H1 (cell line): Measurements from ENCODE around the gene MYCBPAP.

ENCODE experiments used
- MAFK ChIP-seq: IDR thresholded peaks from 2 replicates; pipeline ENCODE4 v1.6.1; 2012; ENCODE audit warnings: low read depth, mild to moderate bottlenecking, improper control_type of control experiment, low read length
- PHF8 ChIP-seq: fragments of 200-600 bp; sonication (generic); conservative IDR thresholded peaks from 2 replicates; pipeline ENCODE4 v1.7.1; 2012; ENCODE audit warnings: low read depth, mild to moderate bottlenecking, inconsistent platforms, low read length, moderate library complexity
- TF ChIP-seq, protein P1 (sequence below), 3 experiments: IDR thresholded peaks; 1 replicate in 2 of 3; 2 replicates in 1 of 3; pipeline versions ENCODE4 v1.5.1 to v1.6.1; 2011; ENCODE audit warnings: low read length in 3 of 3, mild to moderate bottlenecking in 3 of 3, inconsistent platforms in 2 of 3, low read depth in 1 of 3, moderate library complexity in 1 of 3; ENCODE audit not compliant: insufficient read depth in 1 of 3; ENCODE audit errors: control extremely low read depth in 1 of 3

DNA sequence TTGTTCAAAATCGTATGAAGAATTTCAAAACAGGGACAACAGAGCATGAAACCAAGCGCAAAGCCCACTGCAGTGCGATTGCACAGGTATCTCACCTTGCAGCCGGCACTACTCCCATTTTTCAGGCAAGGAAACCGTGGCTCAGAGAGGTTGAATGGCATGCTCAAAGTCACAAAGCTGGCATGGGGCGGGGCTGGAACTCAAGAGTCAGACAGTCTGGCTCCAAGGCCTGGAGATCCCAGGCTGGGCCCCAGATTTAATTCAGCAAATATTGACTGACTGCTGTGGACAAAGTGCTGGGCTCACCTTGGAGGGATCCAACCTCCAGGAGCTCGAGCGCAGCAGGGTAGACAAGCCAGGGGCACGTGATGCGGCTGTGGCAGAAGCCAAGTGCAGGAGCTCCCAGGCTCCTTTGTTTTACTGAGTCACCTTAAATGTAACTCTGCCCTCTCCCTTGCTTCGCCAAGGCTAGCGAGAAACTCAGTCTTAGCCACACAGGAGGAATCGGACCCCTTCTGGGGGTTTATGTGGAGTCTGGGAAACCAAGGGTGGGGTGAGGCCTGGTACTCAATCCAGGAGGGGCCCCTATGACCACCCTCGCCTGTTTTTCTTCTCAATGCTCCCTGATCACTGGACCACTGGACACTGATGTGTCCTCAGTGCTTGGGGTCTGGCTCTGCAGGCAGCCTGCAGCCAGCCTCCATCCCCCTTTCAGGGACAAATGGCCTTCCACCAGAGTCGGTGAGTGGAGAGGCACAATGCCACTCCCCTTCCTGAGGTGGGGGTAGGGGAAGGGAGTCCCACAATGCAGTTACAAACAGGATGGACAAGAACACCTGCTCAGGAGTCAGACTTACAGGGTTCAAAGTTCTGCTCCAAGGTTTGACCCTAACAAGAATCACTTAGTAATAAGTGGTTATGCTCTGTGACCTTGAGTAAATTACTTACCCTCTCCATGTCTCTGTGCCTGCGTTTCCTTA, 34.8 kb downstream of the MYCBPAP start:
- TF ChIP-seq, protein P1, sequence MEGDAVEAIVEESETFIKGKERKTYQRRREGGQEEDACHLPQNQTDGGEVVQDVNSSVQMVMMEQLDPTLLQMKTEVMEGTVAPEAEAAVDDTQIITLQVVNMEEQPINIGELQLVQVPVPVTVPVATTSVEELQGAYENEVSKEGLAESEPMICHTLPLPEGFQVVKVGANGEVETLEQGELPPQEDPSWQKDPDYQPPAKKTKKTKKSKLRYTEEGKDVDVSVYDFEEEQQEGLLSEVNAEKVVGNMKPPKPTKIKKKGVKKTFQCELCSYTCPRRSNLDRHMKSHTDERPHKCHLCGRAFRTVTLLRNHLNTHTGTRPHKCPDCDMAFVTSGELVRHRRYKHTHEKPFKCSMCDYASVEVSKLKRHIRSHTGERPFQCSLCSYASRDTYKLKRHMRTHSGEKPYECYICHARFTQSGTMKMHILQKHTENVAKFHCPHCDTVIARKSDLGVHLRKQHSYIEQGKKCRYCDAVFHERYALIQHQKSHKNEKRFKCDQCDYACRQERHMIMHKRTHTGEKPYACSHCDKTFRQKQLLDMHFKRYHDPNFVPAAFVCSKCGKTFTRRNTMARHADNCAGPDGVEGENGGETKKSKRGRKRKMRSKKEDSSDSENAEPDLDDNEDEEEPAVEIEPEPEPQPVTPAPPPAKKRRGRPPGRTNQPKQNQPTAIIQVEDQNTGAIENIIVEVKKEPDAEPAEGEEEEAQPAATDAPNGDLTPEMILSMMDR (IDR thresholded peaks at IDR 0.05; ENCODE audit: control extremely low read depth in 1 of 3, insufficient read depth in 1 of 3, low read depth in 1 of 3, low read length in 3 of 3), result no peak
- no peak for TF ChIP-seq PHF8
- no peak for TF ChIP-seq MAFK
